Stimulated activated naive B cell treated with anti-CD40 and anti-IgM and Interleukin-4, amounts not matched to agents 10 μg/mL and 1 μg/mL and 100 μg/mL, for 72 hours (primary cell): ENCODE data around the gene BTBD19.
"Not testable (repeated sequence)": the region's sequence is repeated elsewhere in the genome, so short reads cannot be mapped to it uniquely, and the experiment has no call there.

ENCODE experiments used
- ATAC-seq, 2 donors: fragments of 150-1000 bp; cut with Tn5 transposase; replicated peaks; 2 replicates each; pipeline ENCODE4 v1.10.0; 2021; ENCODE audit warnings: moderate library complexity in 1 of 2
- DNase-seq: peaks from one replicate; pipeline ENCODE4 v3.0.0; 2021
- H3K27ac Mint-ChIP-seq: one replicate; pipeline ENCODE4 v1.8.0; 2022; ENCODE audit warnings: mild to moderate bottlenecking, mixed read lengths
- H3K27me3 Mint-ChIP-seq, 2 donors: one replicate each; pipeline ENCODE4 v1.8.0; 2022; ENCODE audit warnings: mixed read lengths in 2 of 2
- H3K36me3 Mint-ChIP-seq, 2 donors: one replicate each; pipeline ENCODE4 v1.8.0; 2022; ENCODE audit warnings: mixed read lengths in 2 of 2, mild to moderate bottlenecking in 1 of 2
- H3K4me1 Mint-ChIP-seq, 2 donors: one replicate each; pipeline ENCODE4 v1.8.0; 2022; ENCODE audit warnings: mixed read lengths in 2 of 2, mild to moderate bottlenecking in 1 of 2
- H3K4me3 Mint-ChIP-seq, 2 donors: one replicate each; pipeline ENCODE4 v1.8.0; 2022; ENCODE audit warnings: mild to moderate bottlenecking in 2 of 2, mixed read lengths in 2 of 2, moderate library complexity in 1 of 2
- H3K9me3 Mint-ChIP-seq, 2 donors: one replicate each; pipeline ENCODE4 v1.8.0; 2022; ENCODE audit warnings: mixed read lengths in 2 of 2, mild to moderate bottlenecking in 1 of 2

BTBD19 gene

DNA sequence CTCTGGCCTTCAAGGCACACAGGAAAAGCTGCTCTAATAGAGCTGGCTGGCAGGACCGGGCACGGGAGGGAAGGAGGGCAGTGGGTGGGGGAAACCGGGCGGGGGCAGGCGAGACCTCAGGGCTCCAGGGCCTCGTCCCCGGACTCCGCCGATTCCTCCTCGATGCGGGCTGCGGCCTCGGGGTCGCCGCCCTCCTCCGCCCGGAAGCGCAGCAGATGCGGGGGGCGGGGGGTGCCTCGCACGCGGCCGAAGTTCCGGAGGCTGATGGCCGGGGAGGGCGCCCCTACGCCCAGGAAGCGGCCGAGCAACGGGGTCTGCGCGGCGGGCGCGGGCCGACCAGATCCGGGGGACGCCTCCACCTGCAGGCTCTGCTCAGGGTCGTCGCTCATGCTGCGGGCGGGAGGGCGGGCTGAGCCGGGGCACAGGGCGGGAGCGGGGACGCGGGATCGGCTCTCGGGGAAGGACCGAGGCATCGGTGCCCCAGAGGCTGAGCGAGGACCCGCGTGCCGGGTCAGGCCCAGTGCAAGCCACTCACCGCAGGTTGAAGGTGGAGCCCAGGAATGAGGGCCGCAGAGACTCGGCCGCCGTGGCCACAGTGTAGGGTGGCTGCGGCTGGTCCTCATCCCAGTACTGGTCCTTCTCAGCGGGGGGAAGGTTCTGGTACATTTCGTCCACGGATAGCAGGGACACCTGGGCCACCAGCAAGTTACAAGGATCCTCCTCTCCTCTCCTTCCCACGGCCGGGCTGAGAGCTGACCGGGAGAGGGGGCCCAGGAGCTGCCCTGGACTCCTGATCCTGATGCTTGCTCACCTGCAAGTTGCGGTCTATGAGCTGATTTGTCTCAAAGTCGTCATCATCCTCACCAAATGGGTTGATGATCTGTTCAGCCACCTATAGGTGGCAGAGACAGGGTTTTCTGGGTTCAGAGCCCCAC, 24.0 kb upstream of the BTBD19 start:
- Mint-ChIP-seq H3K27ac (peak overlapping the region; percentile 85), H3K4me1 (peaks cover 28 to 54% of the 10 kb centered on the region in 2 donors), H3K36me3 (peaks cover 27 to 33% of the 10 kb centered on the region in 2 donors), H3K9me3 (no peaks in the 10 kb centered on the region), H3K4me3 (peak overlapping the region; percentile 67 to 80), H3K27me3 (no peaks in the 10 kb centered on the region)
- ATAC-seq (peak; percentile 19 to 35), DNase-seq (no peak)

DNA sequence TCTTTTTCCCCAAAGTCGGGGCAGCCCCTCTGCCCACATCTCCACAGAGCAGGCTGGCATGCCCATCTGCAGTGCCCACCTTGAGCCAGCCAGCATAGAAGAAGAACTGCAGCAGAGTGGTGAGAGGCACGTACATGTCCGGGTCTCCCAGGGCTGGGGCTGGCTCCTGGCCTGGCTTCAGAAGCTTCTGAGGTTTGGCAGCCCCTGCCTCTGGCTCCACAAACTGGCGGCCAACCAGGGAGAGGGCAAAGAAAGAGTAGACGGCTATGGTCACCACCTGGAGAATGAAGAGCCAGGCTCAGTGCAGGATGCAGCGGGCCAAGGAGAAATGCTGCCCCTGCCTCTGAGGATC, 23.3 kb upstream of the BTBD19 start:
- Mint-ChIP-seq H3K4me1 (peaks cover 28 to 53% of the 10 kb centered on the region in 2 donors), H3K27me3 (no peaks in the 10 kb centered on the region), H3K9me3 (no peaks in the 10 kb centered on the region), H3K27ac (peak overlapping the region; percentile 85), H3K4me3 (peak overlapping the region; percentile 64 to 80), H3K36me3 (peaks cover 22 to 27% of the 10 kb centered on the region in 2 donors)
- ATAC-seq (no peak), DNase-seq (no peak)

DNA sequence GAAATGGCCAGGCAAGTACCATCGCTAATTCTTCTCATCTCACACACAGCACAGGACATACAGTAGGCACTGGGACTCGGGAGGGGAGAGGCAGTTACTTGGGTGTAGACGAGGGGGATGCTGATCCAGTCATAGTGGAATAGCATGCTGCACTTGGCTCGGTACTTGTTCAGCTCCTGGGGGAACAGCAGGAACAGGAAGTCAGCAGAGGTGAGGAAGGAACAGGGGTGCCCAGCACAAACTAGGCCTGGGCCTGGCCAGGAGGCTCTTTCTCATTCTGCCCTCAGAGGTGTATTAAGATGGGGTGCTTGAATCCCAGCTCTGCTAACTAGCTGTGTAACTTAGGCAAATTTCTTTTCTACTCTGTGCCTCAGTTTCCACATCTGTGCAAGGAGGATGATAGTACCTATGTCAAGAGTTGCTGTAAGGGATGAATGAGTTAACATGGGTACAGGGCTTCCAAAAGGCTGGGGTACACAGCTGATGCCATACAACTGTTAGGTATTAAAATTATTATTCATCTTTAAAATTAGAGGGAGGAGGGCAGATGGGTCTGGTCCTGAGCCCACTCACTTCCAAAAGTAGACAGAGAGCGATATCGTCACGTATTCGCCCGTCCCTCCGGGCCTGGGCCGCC, 22.7 kb upstream of the BTBD19 start:
- ATAC-seq (peak; percentile 2 to 10), DNase-seq (no peak)
- peak overlapping the region; percentile 89 for H3K27ac Mint-ChIP-seq
- no peaks in the 10 kb centered on the region for H3K9me3 Mint-ChIP-seq
- H3K36me3 Mint-ChIP-seq, result peaks cover 17 to 21% of the 10 kb centered on the region in 2 donors
- H3K4me3 Mint-ChIP-seq, result peak overlapping the region; percentile 69 to 80
- peaks cover 24 to 53% of the 10 kb centered on the region in 2 donors for H3K4me1 Mint-ChIP-seq
- no peaks in the 10 kb centered on the region for H3K27me3 Mint-ChIP-seq

DNA sequence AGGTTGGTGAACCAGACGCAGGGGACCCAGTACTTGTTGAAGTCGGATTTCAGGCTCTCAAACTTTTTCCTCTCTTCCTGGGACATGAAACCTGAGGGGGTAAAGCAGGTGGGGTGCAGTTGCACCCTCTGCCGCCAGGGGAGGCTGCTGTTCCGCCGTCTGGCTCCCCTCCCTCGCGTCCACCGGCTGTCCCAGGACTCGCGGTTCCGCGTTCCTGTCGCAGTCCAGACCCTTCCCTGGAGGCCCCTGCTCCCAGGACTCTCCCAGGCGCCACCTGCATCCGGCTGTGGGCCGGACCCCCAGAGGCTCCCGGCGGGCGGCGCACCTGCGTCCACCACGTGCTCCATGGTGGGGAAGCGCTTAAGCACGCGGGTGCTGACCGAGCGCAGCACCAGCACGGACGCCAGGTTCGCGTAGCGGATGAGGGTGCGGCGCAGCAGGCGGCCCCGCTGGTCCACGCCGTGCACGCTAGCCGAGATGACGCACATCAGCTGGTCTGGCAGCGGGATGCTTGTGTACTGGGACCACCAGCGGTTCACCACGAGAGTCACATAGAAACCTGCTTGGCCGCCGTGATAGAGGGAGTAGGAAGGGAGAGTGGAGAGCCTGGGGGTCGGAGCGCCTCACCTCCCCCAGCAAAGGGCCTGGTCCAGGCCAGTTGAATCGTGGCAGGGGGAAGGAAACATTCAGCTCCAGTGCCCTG, 22.0 kb upstream of the BTBD19 start:
- Mint-ChIP-seq H3K4me1 (peaks cover 22 to 52% of the 10 kb centered on the region in 2 donors), H3K4me3 (peak overlapping the region; percentile 69 to 80), H3K9me3 (no peaks in the 10 kb centered on the region), H3K36me3 (peaks cover 13 to 14% of the 10 kb centered on the region in 2 donors), H3K27me3 (no peaks in the 10 kb centered on the region), H3K27ac (peak overlapping the region; percentile 89)
- ATAC-seq (peak; percentile 78 to 82), DNase-seq (peak; percentile 68)

DNA sequence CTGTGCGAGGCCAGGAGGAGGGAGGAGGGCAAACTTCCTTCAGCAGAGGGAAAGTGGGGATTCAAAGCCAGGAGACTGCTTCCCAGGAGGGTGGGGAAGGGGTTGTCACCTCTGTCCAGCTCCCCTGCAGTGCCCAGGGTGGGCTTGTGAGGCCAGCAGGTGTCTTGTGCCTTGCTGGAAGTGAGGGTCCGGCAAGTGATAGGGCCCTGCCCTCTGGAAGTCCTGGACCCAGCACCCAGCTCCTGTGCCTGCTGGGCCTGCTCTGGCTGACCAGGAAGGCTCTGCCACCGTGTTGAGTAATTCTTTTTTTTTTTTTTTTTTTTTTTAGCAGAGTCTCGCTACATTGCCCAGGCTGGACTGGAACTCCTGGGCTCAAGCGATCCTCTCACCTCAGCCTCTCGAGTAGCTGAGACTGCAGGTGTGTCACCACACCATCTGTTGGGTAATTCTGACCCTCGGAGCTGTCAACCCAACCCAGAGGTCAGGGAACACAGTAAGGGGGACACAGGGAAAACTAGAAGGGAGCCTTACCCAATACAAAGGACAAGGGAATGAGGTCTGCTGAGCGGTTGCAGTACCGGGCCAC, 21.4 kb upstream of the BTBD19 start:
- no peaks in the 10 kb centered on the region for H3K9me3 Mint-ChIP-seq
- H3K36me3 Mint-ChIP-seq, result peaks cover 6 to 8% of the 10 kb centered on the region in 2 donors
- DNase-seq, result no peak
- H3K4me3 Mint-ChIP-seq, result peak overlapping the region; percentile 69 to 80
- peaks cover 20 to 46% of the 10 kb centered on the region in 2 donors for H3K4me1 Mint-ChIP-seq
- H3K27me3 Mint-ChIP-seq, result no peaks in the 10 kb centered on the region
- ATAC-seq, result no peak
- H3K27ac Mint-ChIP-seq, result peak overlapping the region; percentile 89

DNA sequence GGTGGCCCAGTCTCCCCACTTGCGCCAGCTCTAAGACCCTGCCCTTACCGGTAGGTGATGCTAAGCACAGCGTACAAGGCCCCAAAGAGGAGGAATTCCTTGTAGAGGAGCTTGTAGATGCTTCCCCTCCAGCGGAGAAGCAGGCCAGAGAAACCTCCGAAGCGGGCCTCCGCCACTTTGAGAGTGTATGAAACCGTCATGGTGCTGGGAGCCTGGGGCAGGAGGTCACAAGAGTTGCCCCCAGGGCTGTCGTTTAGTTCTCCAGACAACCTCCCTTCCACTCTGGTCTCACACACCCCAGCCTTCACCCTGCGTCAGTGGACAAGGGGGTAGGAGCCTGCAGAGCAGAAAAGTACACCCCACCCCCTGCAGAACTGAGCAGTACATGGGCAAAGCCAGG, 20.8 kb upstream of the BTBD19 start:
- DNase-seq (no peak), ATAC-seq (no peak)
- H3K27me3 Mint-ChIP-seq, result no peaks in the 10 kb centered on the region
- peaks cover 2 to 4% of the 10 kb centered on the region in 2 donors for H3K36me3 Mint-ChIP-seq
- no peak overlapping the region for H3K27ac Mint-ChIP-seq
- H3K4me1 Mint-ChIP-seq, result peaks cover 20 to 40% of the 10 kb centered on the region in 2 donors
- no peaks in the 10 kb centered on the region for H3K9me3 Mint-ChIP-seq
- H3K4me3 Mint-ChIP-seq, result no peak overlapping the region

DNA sequence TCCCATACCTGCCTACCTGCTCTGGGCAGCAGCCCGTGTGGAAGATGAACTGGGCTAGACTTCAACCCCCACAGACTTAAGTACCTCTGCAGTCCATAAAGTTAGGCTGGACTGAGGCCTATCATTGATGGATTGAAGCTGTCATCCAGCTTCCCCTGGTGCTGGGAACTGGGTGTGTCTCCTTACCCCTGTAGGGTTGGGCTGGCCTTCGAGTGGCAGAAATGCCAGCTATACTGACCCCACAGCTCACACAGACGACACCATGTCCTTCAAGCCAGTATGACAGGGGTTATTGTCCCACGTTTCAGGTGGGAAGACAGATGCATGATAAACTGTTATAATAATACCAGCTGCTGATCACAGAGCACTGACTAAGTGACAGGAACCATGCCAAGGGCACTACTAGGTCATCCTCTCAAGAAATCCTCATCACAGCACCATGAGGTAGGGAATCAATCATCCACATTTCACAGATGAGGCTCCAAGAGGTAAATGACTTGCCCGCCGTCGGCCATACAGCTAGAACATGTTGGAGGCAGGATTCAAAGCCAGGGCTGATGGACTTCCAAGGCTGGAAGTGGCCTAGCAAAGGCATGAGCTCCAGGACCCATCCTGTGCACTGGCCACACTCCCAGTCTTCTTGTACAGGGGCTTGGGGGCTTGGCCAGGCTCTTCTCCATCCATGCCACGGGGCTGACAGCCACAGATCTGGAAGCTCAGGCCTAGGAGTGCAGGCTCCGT, 20.0 kb upstream of the BTBD19 start, which contains the start of gene BEST4:
Gene BEST4, minus strand, starts transcription at position 51 of the 741 bp plus-strand sequence. CDS start 465 bp downstream, outside the sequence.
- Mint-ChIP-seq H3K36me3 (peaks cover under 1 to 1% of the 10 kb centered on the region in 2 donors), H3K4me1 (peaks cover 18 to 32% of the 10 kb centered on the region in 2 donors), H3K9me3 (no peaks in the 10 kb centered on the region), H3K4me3 (no peak within 1 kb of the TSS), H3K27ac (no peak within 1 kb of the TSS), H3K27me3 (no peaks in the 10 kb centered on the region)
- ATAC-seq (no peak), DNase-seq (no peak)

DNA sequence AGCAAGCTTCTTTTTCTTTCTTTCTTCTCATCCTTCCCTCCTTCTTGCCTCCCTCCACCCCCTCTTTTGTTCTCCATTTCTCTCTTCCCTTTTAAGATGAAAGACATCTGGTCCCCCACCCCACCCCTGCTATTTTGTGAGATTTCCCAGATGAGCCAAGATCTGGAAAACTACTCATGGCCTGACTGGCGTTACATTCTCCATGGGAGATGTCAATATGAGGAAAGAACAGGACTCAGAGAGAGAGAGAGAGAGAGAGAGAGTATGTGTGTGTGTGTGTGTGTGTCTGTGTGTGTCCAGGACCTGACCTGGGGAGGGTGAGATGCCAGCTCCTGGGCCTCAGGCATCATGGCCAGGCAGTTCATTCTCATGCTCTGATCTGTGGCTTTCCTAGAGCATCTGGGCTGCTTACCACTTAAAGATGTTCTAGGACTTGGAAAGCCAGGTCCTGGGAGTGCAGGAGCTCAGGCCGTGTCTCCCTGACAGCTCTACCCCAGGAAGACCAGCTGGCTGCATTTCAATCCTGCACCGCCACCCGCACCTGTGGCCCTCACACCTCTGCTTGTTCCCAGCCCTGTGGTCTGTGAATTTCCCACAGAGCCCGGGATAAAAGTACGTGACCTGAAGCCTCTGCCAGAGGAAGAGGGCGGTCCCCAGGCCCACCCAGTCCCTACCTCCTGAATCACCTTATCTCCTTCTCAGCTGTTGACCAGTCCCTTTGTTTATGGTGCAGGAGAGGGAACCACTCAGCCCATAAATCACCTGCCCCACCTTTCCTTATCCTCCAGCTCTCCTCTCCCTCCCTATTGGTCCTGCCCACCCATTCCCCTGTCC, 17.1 kb upstream of the BTBD19 start:
- H3K9me3 Mint-ChIP-seq, result no peaks in the 10 kb centered on the region
- ATAC-seq (no peak), DNase-seq (no peak)
- H3K36me3 Mint-ChIP-seq, result no peaks in the 10 kb centered on the region
- H3K27me3 Mint-ChIP-seq, result no peaks in the 10 kb centered on the region
- H3K4me3 Mint-ChIP-seq, result no peak overlapping the region
- H3K27ac Mint-ChIP-seq, result no peak overlapping the region
- H3K4me1 Mint-ChIP-seq, result peaks cover 8 to 11% of the 10 kb centered on the region in 2 donors

DNA sequence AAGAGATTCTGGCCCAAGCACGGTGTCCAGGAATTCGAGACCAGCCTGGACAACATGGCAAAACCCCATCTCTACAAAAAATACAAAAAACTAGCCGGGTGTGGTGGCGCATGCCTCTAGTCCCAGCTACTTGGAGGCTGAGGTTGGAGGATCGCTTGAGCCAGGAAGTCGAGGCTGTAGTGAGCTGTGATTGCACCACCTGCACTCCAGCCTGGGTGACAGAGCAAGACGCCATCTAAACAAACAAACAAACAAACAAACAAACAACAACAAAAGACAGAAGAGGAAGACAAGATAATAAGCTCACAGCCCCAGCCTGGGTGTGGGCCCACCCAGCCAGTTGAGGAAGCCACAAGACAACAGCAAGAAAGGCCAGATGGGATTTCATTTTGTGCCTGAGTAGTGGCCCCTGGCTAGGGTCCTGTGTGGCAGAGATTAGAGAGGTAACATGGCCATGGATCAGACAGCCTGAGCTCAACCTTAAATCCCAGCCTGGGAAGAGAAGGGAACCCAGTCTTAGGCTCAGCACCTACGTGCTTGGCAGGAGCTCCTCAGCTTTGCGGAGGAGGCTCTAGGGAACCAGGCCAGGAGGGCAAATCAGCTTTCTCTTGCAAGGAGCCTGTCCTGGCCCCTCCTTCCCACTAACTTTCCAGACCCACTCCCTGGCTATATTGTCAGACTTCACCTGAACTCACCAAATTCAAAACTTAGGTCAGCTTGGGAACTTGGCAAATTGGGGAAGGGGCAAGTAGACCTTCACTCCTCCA, 15.4 kb upstream of the BTBD19 start:
- H3K27ac Mint-ChIP-seq, result no peak overlapping the region
- no peaks in the 10 kb centered on the region for H3K9me3 Mint-ChIP-seq
- ATAC-seq (no peak), DNase-seq (no peak)
- no peak overlapping the region for H3K4me3 Mint-ChIP-seq
- H3K36me3 Mint-ChIP-seq, result no peaks in the 10 kb centered on the region
- peaks cover 3 to 5% of the 10 kb centered on the region in 2 donors for H3K4me1 Mint-ChIP-seq
- no peaks in the 10 kb centered on the region for H3K27me3 Mint-ChIP-seq

DNA sequence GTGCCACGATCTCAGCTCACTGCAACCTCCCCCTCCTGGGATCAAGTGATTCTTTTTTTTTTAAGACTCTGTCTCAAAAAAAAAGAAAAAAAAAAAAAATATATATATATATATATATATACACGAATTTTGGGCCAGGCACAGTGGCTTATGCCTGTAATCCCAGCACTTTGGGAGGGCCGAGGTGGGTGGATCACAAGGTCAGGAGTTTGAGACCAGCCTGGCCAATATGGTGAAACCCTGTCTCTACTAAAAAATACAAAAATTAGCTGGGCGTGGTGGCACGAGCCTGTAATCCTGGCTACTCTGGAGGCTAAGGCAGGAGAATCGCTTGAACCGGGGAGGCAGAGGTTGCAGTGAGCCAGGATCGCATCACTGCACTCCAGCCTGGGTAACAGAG, 10.4 kb upstream of the BTBD19 start:
- H3K9me3 Mint-ChIP-seq, H3K27me3 Mint-ChIP-seq, DNase-seq, H3K4me3 Mint-ChIP-seq, ATAC-seq, H3K27ac Mint-ChIP-seq: not testable (repeated sequence)
- Mint-ChIP-seq H3K36me3 (peaks cover 12 to 19% of the 10 kb centered on the region in 2 donors), H3K4me1 (peaks cover 25 to 37% of the 10 kb centered on the region in 2 donors)

DNA sequence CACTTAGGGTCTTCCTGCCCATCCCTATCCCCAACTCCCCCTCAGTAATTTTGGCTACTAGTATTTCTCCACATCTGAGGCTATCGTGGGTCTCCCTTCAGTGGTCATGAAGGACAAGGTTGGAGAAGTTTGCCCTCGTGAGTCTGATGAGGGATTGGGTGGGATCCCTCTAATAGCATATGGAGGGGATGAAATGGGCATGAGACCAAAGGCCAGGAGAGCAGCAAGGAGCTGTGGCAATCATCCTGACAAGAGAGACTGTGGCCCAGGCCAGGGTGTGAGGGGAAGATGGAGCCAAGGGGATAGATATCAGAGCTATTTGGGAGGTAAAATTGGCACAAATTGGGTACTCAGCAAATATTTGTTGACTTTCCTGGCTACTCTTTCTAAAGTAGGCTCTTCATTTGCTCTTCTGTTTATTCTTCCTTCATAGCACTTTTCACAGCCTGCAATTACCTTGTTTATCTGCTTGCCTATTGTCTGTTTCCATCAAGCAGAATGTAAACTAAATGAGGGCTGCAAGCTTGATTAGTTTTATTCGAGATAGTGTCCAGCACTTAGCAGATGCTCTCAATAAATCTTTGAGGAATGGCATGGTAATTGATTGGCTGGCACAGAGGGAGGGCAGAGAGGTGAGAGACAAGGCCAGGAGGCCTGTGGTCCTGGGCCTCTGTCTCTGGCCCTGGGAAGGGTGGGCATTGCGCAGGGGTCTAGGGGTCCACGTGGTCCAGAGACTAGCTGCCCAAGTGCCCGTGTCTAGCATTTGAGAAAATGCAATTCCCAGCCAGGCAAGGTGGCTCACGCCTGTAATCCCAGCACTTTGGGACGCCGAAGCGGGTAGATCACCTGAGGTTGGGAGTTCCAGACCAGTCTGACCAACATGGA, 9.6 kb upstream of the BTBD19 start:
- Mint-ChIP-seq H3K9me3 (no peaks in the 10 kb centered on the region), H3K36me3 (peaks cover 16 to 28% of the 10 kb centered on the region in 2 donors), H3K4me1 (peaks cover 31 to 42% of the 10 kb centered on the region in 2 donors), H3K4me3 (peak overlapping the region in 1 of 2 donors; percentile 97), H3K27ac (peak overlapping the region; percentile 99), H3K27me3 (no peaks in the 10 kb centered on the region)
- ATAC-seq, result no peak
- no peak for DNase-seq
